Neutrophil (primary cell): ENCODE data around the gene NTRK2.

Experiments
- H3K27ac ChIP-seq: fragments of 200-600 bp; sonication (generic); 2 replicates; pipeline ENCODE4 v1.5.1; 2016; ENCODE audit warnings: mild to moderate bottlenecking, moderate library complexity
- H3K27me3 ChIP-seq: fragments of 200-600 bp; sonication (generic); 2 replicates; pipeline ENCODE4 v1.6.0; 2016; ENCODE audit warnings: mild to moderate bottlenecking
- H3K36me3 ChIP-seq: fragments of 200-600 bp; sonication (generic); 2 replicates; pipeline ENCODE4 v1.5.1; 2017
- H3K4me1 ChIP-seq, 2 experiments: fragments of 200-600 bp in 1 of 2; sonication (generic) in 1 of 2; 1 replicate in 1 of 2; 2 replicates in 1 of 2; pipeline versions ENCODE4 v1.5.1 to v1.6.1; 2013 to 2016; ENCODE audit warnings: low read depth in 1 of 2, low read length in 1 of 2, mild to moderate bottlenecking in 1 of 2, moderate library complexity in 1 of 2; ENCODE audit not compliant: control insufficient read depth in 1 of 2, insufficient read depth in 1 of 2
- H3K4me3 ChIP-seq, 2 experiments: fragments of 200-600 bp in 1 of 2; sonication (generic) in 1 of 2; 1 replicate in 1 of 2; 2 replicates in 1 of 2; pipeline ENCODE4 v1.5.1; 2013 to 2016; ENCODE audit warnings: low read depth in 1 of 2, low read length in 1 of 2, mild to moderate bottlenecking in 1 of 2, moderate library complexity in 1 of 2
- H3K9me3 ChIP-seq: fragments of 200-600 bp; sonication (generic); 2 replicates; pipeline ENCODE4 v1.5.1; 2016
- CTCF ChIP-seq: fragments of 200-600 bp; sonication (generic); IDR thresholded peaks from 2 replicates; pipeline ENCODE4 v1.5.1; 2016; ENCODE audit warnings: antibody characterized with exemption

NTRK2 gene

GRCh38 chr9:84916769-84917168, 247.2 kb downstream of the NTRK2 start:
- no peak overlapping the region for H3K27ac ChIP-seq
- H3K4me1 ChIP-seq, result no peaks in the 10 kb centered on the region
- H3K36me3 ChIP-seq, result no peaks in the 10 kb centered on the region
- no peaks in the 10 kb centered on the region for H3K9me3 ChIP-seq
- no peak overlapping the region for H3K4me3 ChIP-seq
- H3K27me3 ChIP-seq, result no peaks in the 10 kb centered on the region
- TF ChIP-seq CTCF, result no peak

GRCh38 chr9:84917366-84918070, 248.0 kb downstream of the NTRK2 start:
- Histone ChIP-seq H3K27me3 (no peaks in the 10 kb centered on the region), H3K9me3 (no peaks in the 10 kb centered on the region), H3K27ac (no peak overlapping the region), H3K4me3 (no peak overlapping the region), H3K4me1 (no peaks in the 10 kb centered on the region), H3K36me3 (no peaks in the 10 kb centered on the region)
- no peak for TF ChIP-seq CTCF

GRCh38 chr9:84919440-84919839, 249.9 kb downstream of the NTRK2 start:
- H3K4me3 ChIP-seq, result no peak overlapping the region
- no peaks in the 10 kb centered on the region for H3K4me1 ChIP-seq
- no peak overlapping the region for H3K27ac ChIP-seq
- no peak for TF ChIP-seq CTCF
- H3K27me3 ChIP-seq, result no peaks in the 10 kb centered on the region
- no peaks in the 10 kb centered on the region for H3K9me3 ChIP-seq
- no peaks in the 10 kb centered on the region for H3K36me3 ChIP-seq

GRCh38 chr9:84921175-84921574, 251.6 kb downstream of the NTRK2 start:
- Histone ChIP-seq H3K4me1 (no peaks in the 10 kb centered on the region), H3K27ac (no peak overlapping the region)
- TF ChIP-seq CTCF, result no peak

GRCh38 chr9:84922051-84922450, 252.5 kb downstream of the NTRK2 start:
- no peak overlapping the region for H3K27ac ChIP-seq
- no peaks in the 10 kb centered on the region for H3K36me3 ChIP-seq
- H3K4me1 ChIP-seq, result no peaks in the 10 kb centered on the region
- H3K4me3 ChIP-seq, result no peak overlapping the region
- TF ChIP-seq CTCF, result no peak
- no peaks in the 10 kb centered on the region for H3K9me3 ChIP-seq
- no peaks in the 10 kb centered on the region for H3K27me3 ChIP-seq

More at GRCh38 chr9:84921175-84921574, 251.6 kb downstream of the NTRK2 start:
- Histone ChIP-seq H3K9me3 (no peaks in the 10 kb centered on the region), H3K27me3 (no peaks in the 10 kb centered on the region), H3K4me3 (no peak overlapping the region), H3K36me3 (no peaks in the 10 kb centered on the region)
